ENCODE measurements around the gene ARHGEF5.

The ARHGEF5 gene

GRCh38 chr7:144410441-144410840 lies 55.2 kb downstream of the ARHGEF5 start:
- TF ChIP-seq, protein P1, sequence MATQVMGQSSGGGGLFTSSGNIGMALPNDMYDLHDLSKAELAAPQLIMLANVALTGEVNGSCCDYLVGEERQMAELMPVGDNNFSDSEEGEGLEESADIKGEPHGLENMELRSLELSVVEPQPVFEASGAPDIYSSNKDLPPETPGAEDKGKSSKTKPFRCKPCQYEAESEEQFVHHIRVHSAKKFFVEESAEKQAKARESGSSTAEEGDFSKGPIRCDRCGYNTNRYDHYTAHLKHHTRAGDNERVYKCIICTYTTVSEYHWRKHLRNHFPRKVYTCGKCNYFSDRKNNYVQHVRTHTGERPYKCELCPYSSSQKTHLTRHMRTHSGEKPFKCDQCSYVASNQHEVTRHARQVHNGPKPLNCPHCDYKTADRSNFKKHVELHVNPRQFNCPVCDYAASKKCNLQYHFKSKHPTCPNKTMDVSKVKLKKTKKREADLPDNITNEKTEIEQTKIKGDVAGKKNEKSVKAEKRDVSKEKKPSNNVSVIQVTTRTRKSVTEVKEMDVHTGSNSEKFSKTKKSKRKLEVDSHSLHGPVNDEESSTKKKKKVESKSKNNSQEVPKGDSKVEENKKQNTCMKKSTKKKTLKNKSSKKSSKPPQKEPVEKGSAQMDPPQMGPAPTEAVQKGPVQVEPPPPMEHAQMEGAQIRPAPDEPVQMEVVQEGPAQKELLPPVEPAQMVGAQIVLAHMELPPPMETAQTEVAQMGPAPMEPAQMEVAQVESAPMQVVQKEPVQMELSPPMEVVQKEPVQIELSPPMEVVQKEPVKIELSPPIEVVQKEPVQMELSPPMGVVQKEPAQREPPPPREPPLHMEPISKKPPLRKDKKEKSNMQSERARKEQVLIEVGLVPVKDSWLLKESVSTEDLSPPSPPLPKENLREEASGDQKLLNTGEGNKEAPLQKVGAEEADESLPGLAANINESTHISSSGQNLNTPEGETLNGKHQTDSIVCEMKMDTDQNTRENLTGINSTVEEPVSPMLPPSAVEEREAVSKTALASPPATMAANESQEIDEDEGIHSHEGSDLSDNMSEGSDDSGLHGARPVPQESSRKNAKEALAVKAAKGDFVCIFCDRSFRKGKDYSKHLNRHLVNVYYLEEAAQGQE (IDR thresholded peaks at IDR 0.05; ENCODE audit: insufficient replicate concordance, low read depth) = no peak
- no peak for TF ChIP-seq GABPA (IDR thresholded peaks at IDR 0.05; ENCODE audit: low read depth)
- TF ChIP-seq, protein P2, sequence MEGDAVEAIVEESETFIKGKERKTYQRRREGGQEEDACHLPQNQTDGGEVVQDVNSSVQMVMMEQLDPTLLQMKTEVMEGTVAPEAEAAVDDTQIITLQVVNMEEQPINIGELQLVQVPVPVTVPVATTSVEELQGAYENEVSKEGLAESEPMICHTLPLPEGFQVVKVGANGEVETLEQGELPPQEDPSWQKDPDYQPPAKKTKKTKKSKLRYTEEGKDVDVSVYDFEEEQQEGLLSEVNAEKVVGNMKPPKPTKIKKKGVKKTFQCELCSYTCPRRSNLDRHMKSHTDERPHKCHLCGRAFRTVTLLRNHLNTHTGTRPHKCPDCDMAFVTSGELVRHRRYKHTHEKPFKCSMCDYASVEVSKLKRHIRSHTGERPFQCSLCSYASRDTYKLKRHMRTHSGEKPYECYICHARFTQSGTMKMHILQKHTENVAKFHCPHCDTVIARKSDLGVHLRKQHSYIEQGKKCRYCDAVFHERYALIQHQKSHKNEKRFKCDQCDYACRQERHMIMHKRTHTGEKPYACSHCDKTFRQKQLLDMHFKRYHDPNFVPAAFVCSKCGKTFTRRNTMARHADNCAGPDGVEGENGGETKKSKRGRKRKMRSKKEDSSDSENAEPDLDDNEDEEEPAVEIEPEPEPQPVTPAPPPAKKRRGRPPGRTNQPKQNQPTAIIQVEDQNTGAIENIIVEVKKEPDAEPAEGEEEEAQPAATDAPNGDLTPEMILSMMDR (IDR thresholded peaks at IDR 0.05; ENCODE audit: insufficient read depth, low read length) = no peak
- TF ChIP-seq POLR2AphosphoS5 (IDR thresholded peaks at IDR 0.05; ENCODE audit: low read depth) = no peak
- no peak for TF ChIP-seq SPI1 (IDR thresholded peaks at IDR 0.05; ENCODE audit: borderline replicate concordance, low read depth)
- Histone ChIP-seq H3K27me3 (ENCODE audit: insufficient read depth, poor library complexity, severe bottlenecking) (no peaks in the 10 kb centered on the region), H3K4me3 (replicated peaks; ENCODE audit: insufficient read depth, low read length) (no peak overlapping the region), H3K27ac (replicated peaks) (no peak overlapping the region)
- DNase-seq (ENCODE audit: low read depth in 1 of 2, low spot score in 1 of 2) = no peak

GRCh38 chr7:144414815-144415214 lies 59.6 kb downstream of the ARHGEF5 start:
- Histone ChIP-seq H3K27me3 (ENCODE audit: insufficient read depth, poor library complexity, severe bottlenecking) (no peaks in the 10 kb centered on the region), H3K27ac (replicated peaks) (no peak overlapping the region), H3K4me3 (replicated peaks; ENCODE audit: insufficient read depth, low read length) (no peak overlapping the region)
- TF ChIP-seq SPI1 (IDR thresholded peaks at IDR 0.05; ENCODE audit: borderline replicate concordance, low read depth) = no peak
- no peak for TF ChIP-seq POLR2AphosphoS5 (IDR thresholded peaks at IDR 0.05; ENCODE audit: low read depth)
- TF ChIP-seq GABPA (IDR thresholded peaks at IDR 0.05; ENCODE audit: low read depth) = no peak
- TF ChIP-seq, protein P1 (IDR thresholded peaks at IDR 0.05; ENCODE audit: insufficient replicate concordance, low read depth) = no peak
- TF ChIP-seq, protein P2 (IDR thresholded peaks at IDR 0.05; ENCODE audit: insufficient read depth, low read length) = no peak
- DNase-seq (ENCODE audit: low read depth in 1 of 2, low spot score in 1 of 2) = no peak

DNA sequence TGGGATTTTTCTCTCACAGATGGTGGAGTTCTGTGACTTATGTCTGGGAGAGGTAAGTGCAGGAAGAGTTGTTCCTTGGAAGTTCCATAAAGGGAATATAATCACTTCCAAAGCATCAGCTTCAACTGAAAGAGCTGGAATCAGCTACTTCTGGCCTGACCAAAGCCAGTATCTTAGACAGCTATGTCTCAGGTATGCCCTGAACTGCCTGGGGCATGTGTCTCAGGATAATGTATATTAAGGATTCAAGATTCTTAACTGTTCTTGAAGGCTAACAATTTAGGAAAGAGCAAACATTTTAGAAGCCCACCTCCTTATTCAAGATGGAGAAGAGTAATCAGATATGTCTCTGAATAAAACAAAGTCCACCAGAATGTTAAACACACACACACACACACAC lies 60.7 kb downstream of the ARHGEF5 start:
- H3K27ac ChIP-seq (replicated peaks) = no peak overlapping the region
- H3K27me3 ChIP-seq (ENCODE audit: insufficient read depth, poor library complexity, severe bottlenecking) = no peaks in the 10 kb centered on the region
- DNase-seq (ENCODE audit: low read depth in 1 of 2, low spot score in 1 of 2) = no peak
- no peak overlapping the region for H3K4me3 ChIP-seq (replicated peaks; ENCODE audit: insufficient read depth, low read length)
- TF ChIP-seq GABPA (IDR thresholded peaks at IDR 0.05; ENCODE audit: low read depth) = no peak
- no peak for TF ChIP-seq POLR2AphosphoS5 (IDR thresholded peaks at IDR 0.05; ENCODE audit: low read depth)
- TF ChIP-seq, protein P2 (IDR thresholded peaks at IDR 0.05; ENCODE audit: insufficient read depth, low read length) = no peak
- TF ChIP-seq, protein P1 (IDR thresholded peaks at IDR 0.05; ENCODE audit: insufficient replicate concordance, low read depth) = no peak
- no peak for TF ChIP-seq SPI1 (IDR thresholded peaks at IDR 0.05; ENCODE audit: borderline replicate concordance, low read depth)
